ENCODE measurements around the gene PRKAB1. TPM values are rescaled to one million over a fixed set of nuclear protein-coding genes. Genes with fewer than 3 reads are reported as not detected.
A peak's percentile ranks its signal among the peaks of the same experiment; 100 is the strongest.

Gene PRKAB1
- total RNA-seq, 1 experiment from 2014 or later = 34.1 TPM

DNA sequence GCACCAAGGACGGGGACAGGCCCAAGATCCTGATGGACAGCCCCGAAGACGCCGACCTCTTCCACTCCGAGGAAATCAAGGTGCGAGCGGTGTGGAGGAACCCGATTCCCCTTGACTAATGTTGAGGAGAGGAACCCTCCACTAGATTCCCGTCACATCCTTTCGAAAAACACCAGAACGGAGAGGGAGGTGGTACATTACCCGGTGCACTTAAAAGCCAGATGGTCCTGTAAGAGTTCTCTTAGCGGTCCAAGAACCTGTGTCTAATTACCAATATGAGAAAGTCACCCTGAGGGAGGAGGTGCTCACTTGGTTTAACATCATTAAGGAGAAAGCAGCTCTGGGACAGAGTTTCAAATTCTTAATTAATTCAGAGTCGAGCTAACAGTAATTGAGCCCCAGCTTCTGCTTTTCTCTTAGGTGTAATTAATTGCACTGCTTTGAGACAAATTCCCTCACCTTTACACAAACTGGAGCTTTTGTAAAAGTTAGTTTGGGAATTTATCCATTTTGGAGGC lies 450 bp downstream of the PRKAB1 start:
- H3K27me3 ChIP-seq (replicated peaks; ENCODE audit: insufficient read depth, low read depth, low read length, poor library complexity) = no peaks in the 10 kb centered on the region
- H3K27ac ChIP-seq (ENCODE audit: low read depth, low read length, poor library complexity, severe bottlenecking) = peak overlapping the region; percentile 86
- peak overlapping the region; percentile 88 for H3K4me3 ChIP-seq (ENCODE audit: low read depth, low read length, poor library complexity, severe bottlenecking)
- no peaks in the 10 kb centered on the region for H3K9me3 ChIP-seq (ENCODE audit: low read depth, low read length, poor library complexity, severe bottlenecking)
- ChIA-PET CTCF (interaction anchor here (0.6 to 1.4 kb wide), 4 partner anchors 10 to 258 kb away, joined by 3 to 7 read pairs (median 4); no protein-coding TSS in a partner anchor), POLR2A (ENCODE audit: low non-redundant PET) (no interaction called here)
- H3K36me3 ChIP-seq (ENCODE audit: insufficient read depth, low read length, poor library complexity, severe bottlenecking) = peaks cover 26% of the 10 kb centered on the region
- intact Hi-C loops (cut with micrococcal nuclease; ENCODE audit: unreplicated experiment) = loop anchor here (5.0 kb wide), 1 partner anchor 946 kb away; no protein-coding TSS in a partner anchor
- peaks cover 9% of the 10 kb centered on the region for H3K4me1 ChIP-seq (ENCODE audit: insufficient read depth, low read length, poor library complexity, severe bottlenecking)
- BruUV-seq (replicated peaks) = no TSS peak
- TF ChIP-seq, protein P1, sequence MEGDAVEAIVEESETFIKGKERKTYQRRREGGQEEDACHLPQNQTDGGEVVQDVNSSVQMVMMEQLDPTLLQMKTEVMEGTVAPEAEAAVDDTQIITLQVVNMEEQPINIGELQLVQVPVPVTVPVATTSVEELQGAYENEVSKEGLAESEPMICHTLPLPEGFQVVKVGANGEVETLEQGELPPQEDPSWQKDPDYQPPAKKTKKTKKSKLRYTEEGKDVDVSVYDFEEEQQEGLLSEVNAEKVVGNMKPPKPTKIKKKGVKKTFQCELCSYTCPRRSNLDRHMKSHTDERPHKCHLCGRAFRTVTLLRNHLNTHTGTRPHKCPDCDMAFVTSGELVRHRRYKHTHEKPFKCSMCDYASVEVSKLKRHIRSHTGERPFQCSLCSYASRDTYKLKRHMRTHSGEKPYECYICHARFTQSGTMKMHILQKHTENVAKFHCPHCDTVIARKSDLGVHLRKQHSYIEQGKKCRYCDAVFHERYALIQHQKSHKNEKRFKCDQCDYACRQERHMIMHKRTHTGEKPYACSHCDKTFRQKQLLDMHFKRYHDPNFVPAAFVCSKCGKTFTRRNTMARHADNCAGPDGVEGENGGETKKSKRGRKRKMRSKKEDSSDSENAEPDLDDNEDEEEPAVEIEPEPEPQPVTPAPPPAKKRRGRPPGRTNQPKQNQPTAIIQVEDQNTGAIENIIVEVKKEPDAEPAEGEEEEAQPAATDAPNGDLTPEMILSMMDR (conservative IDR thresholded peaks at IDR 0.05; ENCODE audit: low read depth, low read length) = no peak
- no peak for TF ChIP-seq EZH2 (IDR thresholded peaks at IDR 0.05; ENCODE audit: borderline replicate concordance, low read depth, low read length, poor library complexity, severe bottlenecking)
- no peak for DNase-seq (ENCODE audit: low spot score)

DNA sequence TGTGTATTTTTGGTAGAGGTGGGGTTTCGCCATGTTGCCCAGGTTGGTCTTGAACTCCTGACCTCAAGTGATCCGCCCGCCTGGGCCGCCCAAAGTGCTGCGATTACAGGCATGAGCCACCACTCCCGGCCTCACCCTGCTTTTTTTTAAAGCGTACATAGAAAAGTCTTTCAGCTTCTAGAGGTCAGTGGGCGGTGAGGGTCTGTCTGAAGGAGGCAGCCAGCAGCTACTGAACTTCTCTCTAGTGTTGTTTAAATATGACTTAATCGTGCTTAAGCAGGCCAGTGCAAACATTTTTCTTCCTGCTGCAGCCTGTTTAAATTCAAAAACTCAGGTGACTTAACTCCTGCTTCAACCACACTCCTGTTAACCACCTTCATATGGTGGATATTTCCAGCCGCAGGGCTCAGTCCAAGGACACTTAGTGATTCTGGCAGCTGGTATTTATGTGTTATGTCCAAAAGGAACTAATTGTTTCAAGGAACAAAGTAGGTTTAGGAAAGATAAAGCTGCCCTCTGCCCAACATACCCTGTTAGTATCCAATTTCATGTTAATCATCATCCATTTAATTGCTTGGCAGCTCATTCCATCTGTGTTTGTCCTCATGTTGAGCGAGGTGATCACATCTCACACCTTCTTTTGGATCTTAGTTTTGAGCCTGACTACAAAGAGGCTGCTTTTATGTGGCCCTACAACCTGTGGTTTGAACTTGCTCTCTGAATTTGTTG lies 2.0 kb downstream of the PRKAB1 start:
- no peak for TF ChIP-seq EZH2 (IDR thresholded peaks at IDR 0.05; ENCODE audit: borderline replicate concordance, low read depth, low read length, poor library complexity, severe bottlenecking)
- TF ChIP-seq, protein P1 (conservative IDR thresholded peaks at IDR 0.05; ENCODE audit: low read depth, low read length) = no peak
- H3K9me3 ChIP-seq (ENCODE audit: low read depth, low read length, poor library complexity, severe bottlenecking) = no peaks in the 10 kb centered on the region
- peaks cover 40% of the 10 kb centered on the region for H3K36me3 ChIP-seq (ENCODE audit: insufficient read depth, low read length, poor library complexity, severe bottlenecking)
- no peak for DNase-seq (ENCODE audit: low spot score)
- TSS peak; percentile 12 for BruUV-seq (replicated peaks)
- ChIA-PET POLR2A (ENCODE audit: low non-redundant PET) (no interaction called here), CTCF (no interaction called here)
- H3K4me1 ChIP-seq (ENCODE audit: insufficient read depth, low read length, poor library complexity, severe bottlenecking) = peaks cover 9% of the 10 kb centered on the region
- H3K27ac ChIP-seq (ENCODE audit: low read depth, low read length, poor library complexity, severe bottlenecking) = no peak overlapping the region
- intact Hi-C loops (cut with micrococcal nuclease; ENCODE audit: unreplicated experiment) = loop anchor here (5.0 kb wide), 1 partner anchor 948 kb away; no protein-coding TSS in a partner anchor
- no peaks in the 10 kb centered on the region for H3K27me3 ChIP-seq (replicated peaks; ENCODE audit: insufficient read depth, low read depth, low read length, poor library complexity)
- no peak overlapping the region for H3K4me3 ChIP-seq (ENCODE audit: low read depth, low read length, poor library complexity, severe bottlenecking)

DNA sequence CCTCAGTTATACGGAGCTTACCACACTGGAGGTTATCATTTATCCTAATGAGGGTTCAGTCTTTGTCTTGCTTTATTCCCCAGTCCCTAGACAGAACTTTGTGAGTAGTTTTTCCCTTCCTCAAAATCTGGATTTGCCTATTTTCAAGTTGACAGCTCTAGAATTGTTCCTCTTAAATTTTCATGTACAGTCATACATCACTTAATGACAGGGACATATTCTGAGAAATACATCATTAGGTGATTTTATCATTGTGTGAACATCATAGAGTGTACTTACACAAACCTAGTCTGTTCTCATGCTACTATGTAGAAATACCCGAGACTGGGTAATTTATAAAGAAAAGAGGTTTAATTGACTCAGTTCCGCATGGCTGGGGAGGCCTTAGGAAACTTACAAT lies 3.1 kb downstream of the PRKAB1 start:
- intact Hi-C loops (cut with micrococcal nuclease; ENCODE audit: unreplicated experiment) = no loop called here
- ChIA-PET CTCF (no interaction called here), POLR2A (ENCODE audit: low non-redundant PET) (no interaction called here)
- Histone ChIP-seq H3K4me1 (ENCODE audit: insufficient read depth, low read length, poor library complexity, severe bottlenecking) (peaks cover 9% of the 10 kb centered on the region), H3K4me3 (ENCODE audit: low read depth, low read length, poor library complexity, severe bottlenecking) (no peak overlapping the region), H3K9me3 (ENCODE audit: low read depth, low read length, poor library complexity, severe bottlenecking) (no peaks in the 10 kb centered on the region), H3K27ac (ENCODE audit: low read depth, low read length, poor library complexity, severe bottlenecking) (no peak overlapping the region), H3K36me3 (ENCODE audit: insufficient read depth, low read length, poor library complexity, severe bottlenecking) (peaks cover 49% of the 10 kb centered on the region), H3K27me3 (replicated peaks; ENCODE audit: insufficient read depth, low read depth, low read length, poor library complexity) (no peaks in the 10 kb centered on the region)
- TF ChIP-seq EZH2 (IDR thresholded peaks at IDR 0.05; ENCODE audit: borderline replicate concordance, low read depth, low read length, poor library complexity, severe bottlenecking) = no peak
- TF ChIP-seq, protein P1 (conservative IDR thresholded peaks at IDR 0.05; ENCODE audit: low read depth, low read length) = no peak
- BruUV-seq (replicated peaks) = no TSS peak
- DNase-seq (ENCODE audit: low spot score) = no peak
